CD4-positive, alpha-beta memory T cell (primary cell): ENCODE measurements around the gene TMEM88. TPM values are rescaled to one million over a fixed set of nuclear protein-coding genes. Genes with fewer than 3 reads are reported as not detected.
A peak's percentile ranks its signal among the peaks of the same experiment; 100 is the strongest.

ENCODE experiments used
- CTCF ChIA-PET: fragments of 350-600 bp; sonication (Branson Sonifier 250); formaldehyde crosslinking; loops from one replicate; lab custom pipeline; 2021; ENCODE audit warnings: inconsistent platforms; ENCODE audit not compliant: partially characterized antibody; lab: Charles Lee
- POLR2A ChIA-PET: fragments of 350-600 bp; sonication (Branson Sonifier 250); formaldehyde crosslinking; loops from one replicate; lab custom pipeline; 2021; ENCODE audit not compliant: partially characterized antibody; lab: Charles Lee
- DNase-seq, 5 donors: peaks; one replicate each; pipeline versions ENCODE4 v3.0.0 to v3.0.0-alpha.2; 2020 to 2022; ENCODE audit warnings: mixed read lengths in 1 of 5
- H3K27ac ChIP-seq: one replicate; pipeline ENCODE4 v1.7.0; 2013; ENCODE audit warnings: low read depth, low read length
- H3K27me3 ChIP-seq: 2 replicates; pipeline ENCODE4 v1.7.0; 2013; ENCODE audit warnings: mild to moderate bottlenecking, low read length, moderate library complexity; ENCODE audit not compliant: insufficient read depth
- H3K36me3 ChIP-seq: 2 replicates; pipeline ENCODE4 v1.7.0; 2013; ENCODE audit warnings: mild to moderate bottlenecking, low read length, moderate library complexity; ENCODE audit not compliant: insufficient read depth
- H3K4me1 ChIP-seq: 2 replicates; pipeline ENCODE4 v1.7.0; 2013; ENCODE audit warnings: mild to moderate bottlenecking, low read length, moderate library complexity; ENCODE audit not compliant: insufficient read depth
- H3K4me3 ChIP-seq, 2 donors: one replicate each; pipeline ENCODE4 v1.7.0; 2013; ENCODE audit warnings: low read length in 2 of 2, mild to moderate bottlenecking in 1 of 2
- H3K9me3 ChIP-seq, 2 donors: one replicate each; pipeline ENCODE4 v1.7.0; 2013; ENCODE audit warnings: low read length in 2 of 2, control low read depth in 1 of 2; ENCODE audit not compliant: control insufficient read depth in 1 of 2
- H3K27ac Mint-ChIP-seq, 7 donors: one replicate each; pipeline ENCODE4 v1.8.0; 2020 to 2021; ENCODE audit warnings: mixed read lengths in 7 of 7, mild to moderate bottlenecking in 6 of 7, inconsistent platforms in 3 of 7, moderate library complexity in 3 of 7
- H3K27me3 Mint-ChIP-seq, 2 donors: one replicate each; pipeline ENCODE4 v1.8.0; 2020 to 2021; ENCODE audit warnings: mixed read lengths in 2 of 2
- H3K36me3 Mint-ChIP-seq, 2 donors: one replicate each; pipeline ENCODE4 v1.8.0; 2020 to 2021; ENCODE audit warnings: mixed read lengths in 2 of 2, inconsistent platforms in 1 of 2, mild to moderate bottlenecking in 1 of 2
- H3K4me1 Mint-ChIP-seq, 4 donors: one replicate each; pipeline ENCODE4 v1.8.0; 2020 to 2021; ENCODE audit warnings: mixed read lengths in 4 of 4, mild to moderate bottlenecking in 1 of 4
- H3K4me3 Mint-ChIP-seq, 8 donors: one replicate each; pipeline ENCODE4 v1.8.0; 2020 to 2021; ENCODE audit warnings: mixed read lengths in 8 of 8, mild to moderate bottlenecking in 7 of 8, moderate library complexity in 6 of 8, inconsistent platforms in 3 of 8
- H3K9me3 Mint-ChIP-seq, 8 donors: one replicate each; pipeline ENCODE4 v1.8.0; 2020 to 2021; ENCODE audit warnings: mixed read lengths in 8 of 8, mild to moderate bottlenecking in 5 of 8, inconsistent platforms in 3 of 8, moderate library complexity in 1 of 8
- intact Hi-C: fragments of 100-400 bp; cut with micrococcal nuclease; formaldehyde crosslinking; loops from one replicate; pipeline ENCODE4 v1.15.1; 2023
- polyA plus RNA-seq, 2 donors: library from polyadenylated mRNA; unstranded; fragments of 300-500 nt; fragmentation: Illumina TruSeq; gene quantifications; one replicate each; pipeline ENCODE4 v1.2.3, GENCODE V29; 2021
- total RNA-seq, 2 experiments: library from RNA; stranded (reverse); gene quantifications; one replicate each; pipeline ENCODE4 v1.2.3, GENCODE V29; 2021

TMEM88 gene
- total and polyA plus RNA-seq, 4 experiments from 2014 or later: 6.2 to 7.9 TPM; not detected in 2

GRCh38 chr17:7843536-7844291, 11.2 kb upstream of the TMEM88 start:
- POLR2A ChIA-PET: interaction anchor here (0.7 to 13.6 kb wide), 8 partner anchors 7 to 276 kb away, joined by 3 to 238 read pairs (median 10); partner anchors contain the start of genes CYB5D1, KDM6B, NAA38 and RNF227
- H3K27me3 ChIP-seq: no peaks in the 10 kb centered on the region
- intact Hi-C loops: loop anchor here (1.0 to 10.0 kb wide), 5 partner anchors 8 to 609 kb away; partner anchors contain the start of genes CTC1, DVL2, PFAS and PHF23
- peak overlapping the region; percentile 99 to 100 (median 100) for H3K27ac Mint-ChIP-seq
- peaks cover 0 to 1% (median 0%) of the 10 kb centered on the region in 8 donors for H3K9me3 Mint-ChIP-seq
- DNase-seq: peak; percentile 93 to 95 (median 94)
- peaks cover 38% of the 10 kb centered on the region for H3K4me1 ChIP-seq
- H3K36me3 Mint-ChIP-seq: peaks cover 3 to 60% of the 10 kb centered on the region in 2 donors
- peaks cover 27 to 58% (median 43%) of the 10 kb centered on the region in 4 donors for H3K4me1 Mint-ChIP-seq
- H3K4me3 ChIP-seq: peak overlapping the region; percentile 86 to 92
- H3K9me3 ChIP-seq: no peaks in the 10 kb centered on the region
- H3K36me3 ChIP-seq: peaks cover 6% of the 10 kb centered on the region
- peaks cover 0 to 3% of the 10 kb centered on the region in 2 donors for H3K27me3 Mint-ChIP-seq
- H3K27ac ChIP-seq: peak overlapping the region; percentile 99
- CTCF ChIA-PET: interaction anchor here (2.2 kb wide), 1 partner anchor 10 kb away, joined by 13 read pairs; the partner anchor contains the start of gene KDM6B
- peak overlapping the region; percentile 92 to 99 (median 97) for H3K4me3 Mint-ChIP-seq

DNA sequence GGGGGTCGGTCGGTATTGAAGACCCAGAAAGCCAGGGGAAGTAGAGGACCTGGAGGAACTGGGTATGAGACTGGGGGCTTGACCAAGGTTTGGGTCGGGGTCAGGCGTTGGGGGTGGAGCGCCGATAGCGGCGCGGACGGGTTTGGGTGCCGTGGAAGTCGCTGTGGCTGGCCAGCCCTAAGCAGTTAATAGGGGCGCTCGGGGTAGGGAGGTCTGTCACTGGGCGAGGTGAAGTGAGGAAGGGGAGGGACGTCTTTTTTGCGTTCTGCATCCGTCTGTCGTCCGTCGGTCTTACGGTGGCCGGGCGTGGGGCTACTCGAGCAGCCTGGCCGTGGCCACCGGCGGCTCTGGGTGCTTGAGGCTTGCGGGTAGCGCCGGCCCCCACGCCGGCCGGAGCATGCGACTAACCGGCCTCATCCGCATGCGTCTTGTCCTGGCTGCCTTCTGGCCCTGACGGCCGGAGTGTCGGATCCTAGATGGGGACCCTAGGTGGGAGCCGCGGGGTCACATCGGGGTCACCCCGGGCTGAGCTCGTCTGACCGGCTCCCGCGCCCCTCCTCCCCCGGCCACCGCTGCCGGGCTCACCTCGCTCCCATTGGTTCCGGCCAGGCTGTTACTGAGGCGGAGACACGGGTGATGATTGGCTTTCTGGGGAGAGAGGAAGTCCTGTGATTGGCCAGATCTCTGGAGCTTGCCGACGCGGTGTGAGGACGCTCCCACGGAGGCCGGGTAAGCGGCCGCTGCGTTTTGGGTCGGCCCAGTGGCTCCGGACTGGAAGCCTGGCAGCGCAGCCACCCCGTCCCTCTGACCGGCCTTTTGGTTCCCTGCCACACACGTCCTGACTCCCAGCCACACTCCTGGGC, 10.3 kb upstream of the TMEM88 start:
- Mint-ChIP-seq H3K27me3 (peaks cover 0 to 3% of the 10 kb centered on the region in 2 donors), H3K36me3 (peaks cover 3 to 56% of the 10 kb centered on the region in 2 donors), H3K27ac (peak overlapping the region; percentile 99 to 100 (median 100)), H3K9me3 (peaks cover 0 to 1% (median 0%) of the 10 kb centered on the region in 8 donors), H3K4me3 (peak overlapping the region; percentile 92 to 99 (median 97)), H3K4me1 (peaks cover 21 to 50% (median 35%) of the 10 kb centered on the region in 4 donors)
- no peaks in the 10 kb centered on the region for H3K27me3 ChIP-seq
- no peaks in the 10 kb centered on the region for H3K9me3 ChIP-seq
- ChIA-PET POLR2A (interaction anchor here (0.7 to 13.6 kb wide), 15 partner anchors 9 to 532 kb away, joined by 3 to 238 read pairs (median 4); partner anchors contain the start of genes ACAP1, CYB5D1, KDM6B and NAA38), CTCF (interaction anchor here (1.2 to 2.2 kb wide), 7 partner anchors 10 to 145 kb away, joined by 3 to 16 read pairs (median 5); partner anchors contain the start of genes KDM6B and NAA38)
- DNase-seq: peak; percentile 82 to 87 (median 85)
- intact Hi-C loops: loop anchor here (5.0 to 10.0 kb wide), 3 partner anchors 157 to 610 kb away; partner anchors contain the start of genes CTC1, DVL2, PFAS and PHF23
- peaks cover 30% of the 10 kb centered on the region for H3K4me1 ChIP-seq
- H3K36me3 ChIP-seq: peaks cover 8% of the 10 kb centered on the region
- peak overlapping the region; percentile 57 to 92 for H3K4me3 ChIP-seq
- peak overlapping the region; percentile 99 for H3K27ac ChIP-seq

- Mint-ChIP-seq H3K4me3 (peak overlapping the region; percentile 92 to 99 (median 97)), H3K9me3 (peaks cover 0 to 1% (median 0%) of the 10 kb centered on the region in 8 donors), H3K4me1 (peaks cover 15 to 40% (median 28%) of the 10 kb centered on the region in 4 donors), H3K27me3 (peaks cover 0 to 3% of the 10 kb centered on the region in 2 donors), H3K27ac (peak overlapping the region; percentile 99 to 100 (median 100)), H3K36me3 (peaks cover 3 to 59% of the 10 kb centered on the region in 2 donors)
- H3K27me3 ChIP-seq: no peaks in the 10 kb centered on the region
- H3K27ac ChIP-seq: peak overlapping the region; percentile 99
- H3K4me3 ChIP-seq: peak overlapping the region in 1 of 2 donors; percentile 92
- CTCF ChIA-PET: interaction anchor here (1.2 to 2.0 kb wide), 6 partner anchors 11 to 144 kb away, joined by 3 to 16 read pairs (median 4); partner anchors contain the start of genes KDM6B and NAA38
- no peak for DNase-seq
- POLR2A ChIA-PET: interaction anchor here (0.7 to 13.6 kb wide), 13 partner anchors 8 to 533 kb away, joined by 3 to 238 read pairs (median 3); partner anchors contain the start of genes ACAP1, CYB5D1, KDM6B and NAA38
- H3K9me3 ChIP-seq: no peaks in the 10 kb centered on the region
- intact Hi-C loops: loop anchor here (10.0 kb wide), 1 partner anchor 611 kb away; the partner anchor contains the start of genes DVL2 and PHF23
- peaks cover 12% of the 10 kb centered on the region for H3K36me3 ChIP-seq
- H3K4me1 ChIP-seq: peaks cover 25% of the 10 kb centered on the region
Measured at GRCh38 chr17:7845359-7846062, 9.4 kb upstream of the TMEM88 start.

DNA sequence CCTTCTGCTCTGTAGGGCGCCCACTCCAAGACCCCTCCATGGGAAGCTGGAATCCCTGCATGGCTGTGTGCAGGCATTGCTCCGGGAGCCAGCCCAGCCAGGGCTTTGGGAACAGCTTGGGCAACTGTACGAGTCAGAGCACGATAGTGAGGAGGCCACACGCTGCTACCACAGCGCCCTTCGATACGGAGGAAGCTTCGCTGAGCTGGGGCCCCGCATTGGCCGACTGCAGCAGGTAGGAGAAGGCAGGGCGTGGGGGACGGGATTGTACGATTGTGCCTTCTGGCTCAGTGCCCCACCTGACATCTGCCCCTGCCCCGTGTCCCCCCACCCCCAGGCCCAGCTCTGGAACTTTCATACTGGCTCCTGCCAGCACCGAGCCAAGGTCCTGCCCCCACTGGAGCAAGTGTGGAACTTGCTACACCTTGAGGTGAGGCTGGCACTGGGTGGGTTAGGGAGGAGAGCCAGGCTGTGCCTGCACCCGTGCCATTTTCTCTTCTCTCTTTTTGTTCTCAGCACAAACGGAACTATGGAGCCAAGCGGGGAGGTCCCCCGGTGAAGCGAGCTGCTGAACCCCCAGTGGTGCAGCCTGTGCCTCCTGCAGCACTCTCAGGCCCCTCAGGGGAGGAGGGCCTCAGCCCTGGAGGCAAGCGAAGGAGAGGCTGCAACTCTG, 8.7 kb upstream of the TMEM88 start:
- intact Hi-C loops: loop anchor here (10.0 kb wide), 1 partner anchor 611 kb away; the partner anchor contains the start of genes DVL2 and PHF23
- Histone ChIP-seq H3K4me1 (peaks cover 24% of the 10 kb centered on the region), H3K27ac (no peak overlapping the region), H3K4me3 (no peak overlapping the region), H3K36me3 (peaks cover 12% of the 10 kb centered on the region), H3K9me3 (no peaks in the 10 kb centered on the region), H3K27me3 (no peaks in the 10 kb centered on the region)
- peak overlapping the region in 6 of 7 donors; percentile 29 to 100 (median 85) for H3K27ac Mint-ChIP-seq
- peaks cover 3 to 58% of the 10 kb centered on the region in 2 donors for H3K36me3 Mint-ChIP-seq
- peaks cover 0 to 3% of the 10 kb centered on the region in 2 donors for H3K27me3 Mint-ChIP-seq
- POLR2A ChIA-PET: interaction anchor here (1.4 to 13.6 kb wide), 4 partner anchors 10 to 159 kb away, joined by 6 to 238 read pairs (median 28); partner anchors contain the start of genes CYB5D1, KDM6B, NAA38 and RNF227
- CTCF ChIA-PET: interaction anchor here (1.3 to 2.0 kb wide), 3 partner anchors 12 to 21 kb away, joined by 5 to 16 read pairs (median 5); partner anchors contain the start of gene KDM6B
- H3K9me3 Mint-ChIP-seq: peaks cover 0 to 1% (median 0%) of the 10 kb centered on the region in 8 donors
- peak overlapping the region in 1 of 8 donors; percentile 62 for H3K4me3 Mint-ChIP-seq
- DNase-seq: peak in 1 of 5 donors; percentile 43
- peaks cover 13 to 40% (median 26%) of the 10 kb centered on the region in 4 donors for H3K4me1 Mint-ChIP-seq

DNA sequence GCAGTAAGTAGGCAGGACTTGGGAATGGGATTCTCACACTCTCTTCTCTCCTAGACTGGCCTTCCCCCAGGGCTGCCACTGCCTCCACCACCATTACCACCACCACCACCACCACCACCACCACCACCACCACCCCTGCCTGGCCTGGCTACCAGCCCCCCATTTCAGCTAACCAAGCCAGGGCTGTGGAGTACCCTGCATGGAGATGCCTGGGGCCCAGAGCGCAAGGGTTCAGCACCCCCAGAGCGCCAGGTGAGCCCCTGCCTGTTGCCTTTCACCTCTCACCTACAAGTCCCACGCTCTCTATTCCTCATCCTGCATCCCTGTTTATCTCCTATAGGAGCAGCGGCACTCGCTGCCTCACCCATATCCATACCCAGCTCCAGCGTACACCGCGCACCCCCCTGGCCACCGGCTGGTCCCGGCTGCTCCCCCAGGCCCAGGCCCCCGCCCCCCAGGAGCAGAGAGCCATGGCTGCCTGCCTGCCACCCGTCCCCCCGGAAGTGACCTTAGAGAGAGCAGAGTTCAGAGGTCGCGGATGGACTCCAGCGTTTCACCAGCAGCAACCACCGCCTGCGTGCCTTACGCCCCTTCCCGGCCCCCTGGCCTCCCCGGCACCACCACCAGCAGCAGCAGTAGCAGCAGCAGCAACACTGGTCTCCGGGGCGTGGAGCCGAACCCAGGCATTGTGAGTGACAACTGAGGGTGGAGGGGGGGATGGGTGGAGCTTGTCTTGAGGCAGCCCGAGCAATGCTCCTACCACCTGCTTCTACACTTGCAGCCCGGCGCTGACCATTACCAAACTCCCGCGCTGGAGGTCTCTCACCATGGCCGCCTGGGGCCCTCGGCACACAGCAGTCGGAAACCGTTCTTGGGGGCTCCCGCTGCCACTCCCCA, 7.9 kb upstream of the TMEM88 start:
- peak overlapping the region in 1 of 8 donors; percentile 62 for H3K4me3 Mint-ChIP-seq
- H3K27me3 ChIP-seq: no peaks in the 10 kb centered on the region
- peaks cover 0 to 3% of the 10 kb centered on the region in 2 donors for H3K27me3 Mint-ChIP-seq
- CTCF ChIA-PET: interaction anchor here (0.7 to 6.1 kb wide), 2 partner anchors 12 to 143 kb away, joined by 3 to 65 read pairs; partner anchors contain the start of gene KDM6B
- intact Hi-C loops: loop anchor here (10.0 kb wide), 1 partner anchor 612 kb away; the partner anchor contains the start of genes DVL2 and PHF23
- no peaks in the 10 kb centered on the region for H3K9me3 ChIP-seq
- peak overlapping the region in 3 of 7 donors; percentile 17 to 100 (median 81) for H3K27ac Mint-ChIP-seq
- POLR2A ChIA-PET: interaction anchor here (3.9 to 13.6 kb wide), 2 partner anchors 9 to 12 kb away, joined by 43 to 238 read pairs; partner anchors contain the start of genes CYB5D1, KDM6B, NAA38 and TMEM88
- no peak overlapping the region for H3K4me3 ChIP-seq
- H3K36me3 Mint-ChIP-seq: peaks cover 3 to 60% of the 10 kb centered on the region in 2 donors
- peaks cover 27% of the 10 kb centered on the region for H3K4me1 ChIP-seq
- H3K4me1 Mint-ChIP-seq: peaks cover 17 to 44% (median 28%) of the 10 kb centered on the region in 4 donors
- H3K9me3 Mint-ChIP-seq: no peaks in the 10 kb centered on the region
- DNase-seq: peak in 1 of 5 donors; percentile 49
- H3K36me3 ChIP-seq: peaks cover 12% of the 10 kb centered on the region
- H3K27ac ChIP-seq: no peak overlapping the region
